NOMO-1 treated with dmso at 0.1 percent for 144 hours (cell line): ENCODE data around the gene CEP128.

ENCODE experiments used
- DNase-seq: peaks from one replicate; lab custom pipeline; 2025; ENCODE audit not compliant: unreplicated experiment; lab: John Stamatoyannopoulos, UW

Gene CEP128

GRCh38 chr14:80695869-80696268 lies 245.7 kb downstream of the CEP128 start:
- no peak for DNase-seq

DNA sequence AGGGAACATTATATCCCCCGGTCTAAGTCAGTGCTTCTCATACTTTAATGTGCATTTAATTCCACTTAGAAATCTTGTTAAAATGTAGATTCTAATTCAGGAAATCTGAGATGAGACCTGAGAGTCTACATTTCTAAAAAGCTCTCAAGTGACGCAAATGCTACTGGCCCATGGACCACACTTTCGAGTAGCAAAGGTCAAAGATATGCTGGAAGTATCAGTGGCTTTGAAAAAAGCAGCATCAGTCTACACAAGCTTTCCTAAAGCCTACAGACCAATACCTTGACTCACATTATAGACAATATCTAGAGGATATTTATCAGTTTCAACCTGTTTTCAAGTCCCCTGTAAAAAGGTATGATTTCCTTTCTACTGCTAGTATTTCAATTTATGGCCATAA lies 248.6 kb downstream of the CEP128 start:
- no peak for DNase-seq

- DNase-seq: no peak
Observed at GRCh38 chr14:80681651-80682050, 259.9 kb downstream of the CEP128 start.

DNA sequence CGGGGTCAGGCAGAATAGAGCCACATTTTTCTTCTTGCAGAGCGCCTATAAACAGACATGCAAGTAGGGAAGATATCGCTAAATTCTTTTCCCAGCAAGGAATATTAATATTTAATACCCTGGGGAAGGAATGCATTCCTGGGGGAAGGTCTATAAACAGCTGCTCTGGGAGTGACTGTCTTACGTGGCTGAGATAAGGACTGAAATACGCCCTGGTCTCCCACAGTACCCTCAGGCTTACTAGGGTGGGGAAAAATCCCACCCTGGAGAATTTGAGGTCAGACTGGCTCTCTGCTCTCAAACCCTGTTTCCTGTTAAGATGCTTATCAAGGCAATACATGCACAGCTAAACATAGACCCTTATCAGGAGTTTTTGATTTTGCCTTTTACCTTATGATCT lies 262.3 kb downstream of the CEP128 start:
- DNase-seq: no peak

DNA sequence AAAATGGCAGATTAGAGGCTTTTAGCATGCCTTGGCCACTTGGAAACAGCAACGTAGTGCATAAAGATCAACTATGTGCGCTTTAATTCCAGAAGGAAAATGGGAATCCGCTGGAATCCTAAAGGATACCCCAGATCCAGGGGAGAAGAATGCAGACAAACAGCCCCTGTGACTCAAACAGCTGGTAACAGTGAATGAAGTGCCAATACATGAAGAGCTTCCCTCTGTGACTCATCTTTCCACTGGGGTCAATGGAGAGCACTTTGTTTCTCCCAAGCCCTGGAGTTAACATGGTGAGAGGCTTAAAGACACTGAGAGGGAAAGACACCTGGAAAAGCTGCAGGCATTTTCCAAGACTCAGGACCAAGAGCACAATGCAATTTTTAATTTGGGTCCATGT lies 263.1 kb downstream of the CEP128 start:
- no peak for DNase-seq

- no peak for DNase-seq
Observed at GRCh38 chr14:80669426-80669825, 272.1 kb downstream of the CEP128 start.

DNA sequence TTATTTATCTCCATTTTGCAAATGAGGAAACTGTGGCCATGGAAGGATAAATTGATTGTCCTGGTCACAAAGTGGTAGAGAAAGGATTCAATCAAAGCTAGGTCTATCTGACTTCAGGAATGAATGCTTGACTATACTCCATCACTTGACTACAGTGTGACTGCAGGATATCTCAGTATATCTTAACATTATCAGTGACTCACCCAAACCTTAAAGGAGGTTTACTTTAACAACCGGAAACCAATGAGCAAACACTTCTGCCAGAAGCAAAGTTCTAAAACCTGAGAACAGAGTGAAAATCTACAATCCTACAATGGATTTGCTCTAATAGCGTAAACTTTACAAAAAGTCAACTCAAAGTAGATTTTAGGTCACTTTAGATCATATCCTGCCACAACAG lies 277.0 kb downstream of the CEP128 start:
- no peak for DNase-seq

DNA sequence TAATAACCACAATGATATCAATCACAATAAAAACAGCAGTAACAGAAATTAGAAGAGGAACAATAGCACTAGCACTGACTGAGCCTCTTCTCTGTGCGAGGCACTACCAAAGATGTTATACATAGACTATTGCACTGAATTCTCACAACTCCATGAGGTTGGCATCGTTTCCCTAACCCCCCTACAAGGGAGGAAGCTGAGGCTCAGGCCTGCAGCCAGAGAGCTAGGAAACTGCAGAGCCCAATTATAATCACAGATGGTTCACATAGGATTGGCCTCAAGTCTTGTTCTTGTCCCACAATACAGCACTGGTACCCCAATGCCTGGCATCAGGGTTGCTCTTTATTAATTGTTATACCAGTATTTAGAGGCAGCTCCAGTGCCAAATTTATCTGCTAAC lies 278.0 kb downstream of the CEP128 start:
- DNase-seq: no peak

DNA sequence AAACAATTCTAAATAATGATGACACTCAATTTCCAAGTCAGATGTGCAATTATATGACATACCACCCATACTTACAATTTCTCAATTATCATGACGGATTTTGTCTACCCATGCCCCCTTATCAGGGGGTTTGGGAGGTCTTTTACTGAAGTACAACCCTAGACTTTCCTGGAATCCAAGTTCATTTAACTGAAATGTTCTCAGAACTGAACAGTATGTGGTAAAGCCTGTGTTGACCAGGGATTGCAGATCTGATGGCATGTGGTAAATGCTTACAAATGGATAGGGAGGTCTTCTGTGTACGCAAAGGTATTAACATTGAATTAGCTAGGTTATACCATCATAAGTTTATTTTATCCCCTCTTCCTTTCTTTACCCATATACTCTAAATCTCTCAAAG lies 281.8 kb downstream of the CEP128 start:
- DNase-seq: no peak

GRCh38 chr14:80658733-80659132 lies 282.8 kb downstream of the CEP128 start:
- DNase-seq: no peak

GRCh38 chr14:80658155-80658554 lies 283.4 kb downstream of the CEP128 start:
- DNase-seq: no peak

- DNase-seq: no peak
Observed at GRCh38 chr14:80653956-80654355, 287.6 kb downstream of the CEP128 start.

DNA sequence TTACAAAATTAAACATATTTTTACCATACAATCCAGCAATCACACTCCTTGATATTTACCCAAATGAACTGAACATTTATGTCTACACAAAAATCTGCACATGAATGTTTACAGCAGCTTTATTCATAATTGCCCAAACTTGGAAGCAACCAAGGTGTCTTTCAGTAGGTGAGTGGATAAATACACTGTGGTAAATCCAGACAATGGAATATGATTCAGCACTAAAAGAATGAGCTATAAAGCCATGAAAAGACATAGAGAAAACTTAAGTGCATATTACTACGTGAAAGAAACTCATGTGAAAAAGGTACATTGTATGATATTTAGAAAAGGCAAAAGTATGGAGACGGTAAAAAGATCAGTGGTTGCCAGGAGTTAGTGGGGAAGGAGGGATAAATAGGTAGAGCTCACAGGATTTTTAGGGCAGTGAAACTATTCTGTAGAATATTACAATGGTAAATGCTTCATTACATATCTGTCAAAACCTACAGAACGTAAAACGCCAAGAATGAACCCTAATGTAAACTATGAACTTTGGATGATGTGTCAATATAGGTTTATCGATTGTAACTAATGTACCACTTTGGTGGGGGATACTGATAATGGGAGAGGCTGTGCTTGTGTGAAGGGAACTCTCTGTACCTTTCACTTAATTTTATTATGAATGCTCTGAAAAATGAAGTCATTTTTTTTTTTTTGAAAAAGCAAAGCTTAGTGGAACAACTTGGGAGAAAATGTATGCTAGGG lies 295.7 kb downstream of the CEP128 start:
- DNase-seq: no peak

GRCh38 chr14:80644826-80645225 lies 296.7 kb downstream of the CEP128 start:
- no peak for DNase-seq

DNA sequence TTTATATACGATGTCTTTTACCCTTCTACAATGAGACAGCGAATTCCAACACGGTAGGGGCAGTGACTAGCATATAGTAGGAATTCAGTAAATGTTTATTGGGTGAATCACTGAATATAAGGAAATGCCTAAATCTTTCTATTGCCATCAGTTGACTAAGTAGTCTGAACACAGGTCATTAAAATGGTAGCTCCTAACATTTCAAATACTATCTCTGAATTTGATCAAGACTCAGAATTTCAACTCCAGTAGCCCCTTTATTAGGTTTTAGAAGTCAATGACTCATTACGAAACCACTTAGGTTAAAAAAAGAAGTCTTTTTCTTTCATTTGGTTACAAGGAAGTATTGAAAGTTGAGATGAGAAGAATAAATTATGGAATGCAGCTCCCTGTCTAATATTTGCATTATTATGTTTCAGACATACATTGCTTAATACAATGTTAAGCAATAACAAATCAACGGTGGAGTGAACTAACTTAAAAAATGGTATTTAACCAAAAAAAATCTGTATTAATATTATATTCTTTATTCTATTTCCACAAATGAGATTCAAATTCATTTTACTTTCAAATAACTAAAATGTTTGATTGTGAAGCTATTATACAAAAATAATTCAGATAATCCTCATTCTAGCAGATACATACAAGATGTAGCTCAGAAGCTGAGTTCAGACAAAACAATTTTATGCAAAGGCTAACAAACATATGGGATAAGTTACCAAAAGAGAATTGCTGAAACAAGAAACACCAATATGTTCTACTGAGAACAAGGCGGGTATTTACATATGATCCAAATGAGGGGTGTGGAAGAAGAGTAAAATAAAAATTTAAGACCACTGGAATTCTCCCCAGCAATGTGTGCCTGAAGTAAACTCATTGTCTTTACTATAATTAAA lies 302.7 kb downstream of the CEP128 start:
- no peak for DNase-seq

- DNase-seq: no peak
Observed at GRCh38 chr14:80637756-80638619, 303.6 kb downstream of the CEP128 start.

DNA sequence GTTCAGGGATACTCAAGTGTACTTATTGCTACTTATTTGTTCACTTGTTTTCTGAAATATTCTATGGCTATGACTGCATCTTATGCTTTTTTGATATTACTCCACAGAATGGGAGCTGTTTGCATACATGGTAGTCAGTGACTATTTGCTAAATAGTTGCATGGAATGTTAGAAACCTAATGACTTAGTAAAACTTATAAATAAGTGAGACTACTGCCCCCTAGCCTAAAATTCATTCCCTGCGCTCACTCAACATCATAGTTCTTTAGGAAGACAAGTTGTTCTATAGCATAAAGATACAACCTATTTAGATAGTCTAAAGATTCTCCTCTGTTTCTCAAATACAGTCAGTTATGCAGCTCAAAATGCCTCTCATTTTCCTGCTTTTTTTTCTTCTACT lies 305.5 kb downstream of the CEP128 start:
- no peak for DNase-seq

- DNase-seq: no peak
Observed at GRCh38 chr14:80634106-80634758, 307.3 kb downstream of the CEP128 start.

DNA sequence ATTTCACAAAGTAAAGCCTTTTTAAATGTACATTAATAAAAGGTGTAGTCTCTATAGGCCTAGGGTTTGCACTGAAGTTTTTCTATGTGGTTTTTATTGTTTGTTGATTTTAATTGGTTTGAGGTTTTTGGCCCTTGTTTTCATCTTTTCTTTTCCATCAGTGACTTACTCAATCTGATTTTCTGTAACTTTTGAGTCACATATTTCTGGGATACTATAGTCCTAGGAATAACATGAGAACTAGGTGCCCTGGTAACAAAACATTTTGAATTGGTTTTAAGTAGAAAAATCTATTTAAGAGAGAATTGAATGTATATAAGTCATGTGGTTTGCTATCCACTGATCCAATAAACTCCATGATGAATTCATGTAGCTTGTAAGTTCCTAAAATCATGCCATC lies 311.9 kb downstream of the CEP128 start:
- DNase-seq: no peak

DNA sequence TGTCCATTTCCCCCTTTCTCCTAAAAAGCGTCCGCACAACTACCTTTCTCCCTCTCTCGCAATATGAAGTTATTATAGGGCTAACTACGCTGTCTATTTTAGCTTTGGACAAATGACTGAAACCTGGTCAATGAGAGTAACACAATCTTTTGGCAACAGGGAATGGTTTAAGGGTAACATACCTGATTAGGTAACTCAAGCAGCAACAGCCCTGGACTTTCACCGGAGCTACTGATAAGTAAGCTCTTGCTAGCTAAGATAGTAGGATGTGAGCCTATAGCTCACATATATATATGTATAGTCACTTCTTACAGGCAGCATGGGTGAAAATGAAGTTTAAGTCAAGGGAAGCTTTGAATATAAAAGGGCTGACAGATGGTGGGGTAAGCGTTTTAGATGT lies 313.0 kb downstream of the CEP128 start:
- no peak for DNase-seq

DNA sequence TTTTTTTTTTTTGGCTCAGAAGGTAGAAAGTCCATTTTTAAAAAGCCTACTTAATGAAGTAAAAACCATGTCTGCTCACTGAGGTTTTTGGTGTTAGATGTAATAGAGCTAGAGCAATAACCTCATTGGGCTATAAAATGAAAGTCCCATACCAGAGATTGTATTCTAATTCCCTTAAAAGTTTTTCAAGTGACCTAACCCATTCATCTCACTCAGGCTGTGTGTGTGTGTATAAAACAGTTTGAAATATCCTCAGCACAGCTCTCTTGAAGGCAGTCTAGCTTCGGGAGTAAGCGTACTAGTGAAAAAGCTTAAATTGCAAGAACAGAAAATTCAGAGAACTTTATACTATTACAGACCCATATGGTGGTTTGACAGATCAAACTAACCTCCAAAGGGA lies 313.8 kb downstream of the CEP128 start:
- DNase-seq: no peak
